Thyroid gland (tissue), 4 donors: Measurements from ENCODE around the gene SULF2.

Experiments
- CTCF ChIP-seq, 6 experiments: fragments of 200-600 bp in 3 of 6; fragments of 450-650 bp in 3 of 6; sonication (generic) in 3 of 6; IDR thresholded peaks; one replicate each; pipeline ENCODE4 v1.5.1; 2016 to 2019; ENCODE audit warnings: antibody characterized with exemption in 6 of 6, mild to moderate bottlenecking in 2 of 6, inconsistent platforms in 1 of 6, moderate library complexity in 1 of 6
- POLR2A ChIP-seq, 2 donors: fragments of 450-650 bp; IDR thresholded peaks; one replicate each; pipeline ENCODE4 v1.6.1; 2017; ENCODE audit warnings: antibody characterized with exemption in 2 of 2, mild to moderate bottlenecking in 2 of 2, moderate library complexity in 1 of 2

- TF ChIP-seq CTCF (IDR thresholded peaks at IDR 0.05) (peak in 2 of 6 experiments; percentile 7 to 30), POLR2A (IDR thresholded peaks at IDR 0.05) (no peak)
Measured at GRCh38 chr20:47784599-47785310, 526 bp downstream of the SULF2 start.
